Measurements from ENCODE around the gene P4HA1.
"Not testable (repeated sequence)": the region's sequence is repeated elsewhere in the genome, so short reads cannot be mapped to it uniquely, and the experiment has no call there.

P4HA1 gene

GRCh38 chr10:73096449-73097304, at the start of gene P4HA1:
TSS of gene P4HA1 (minus strand) at chr10:73096866. CDS start at chr10:73074883, 21,983 bp downstream.
- peak; percentile 87 for DNase-seq

GRCh38 chr10:73141603-73142002, 44.9 kb upstream of the P4HA1 start:
- DNase-seq: no peak

GRCh38 chr10:73139251-73139650, 42.6 kb upstream of the P4HA1 start:
- no peak for DNase-seq

GRCh38 chr10:73136627-73137026, 40.0 kb upstream of the P4HA1 start:
- DNase-seq: no peak

- no peak for DNase-seq
Observed at GRCh38 chr10:73134727-73135126, 38.1 kb upstream of the P4HA1 start.

GRCh38 chr10:73131913-73132686, 35.4 kb upstream of the P4HA1 start:
- peak; percentile 9 for DNase-seq

GRCh38 chr10:73131301-73131700, 34.6 kb upstream of the P4HA1 start:
- peak; percentile 88 for DNase-seq

GRCh38 chr10:73126343-73126742, 29.7 kb upstream of the P4HA1 start:
- no peak for DNase-seq

- DNase-seq: no peak
Observed at GRCh38 chr10:73119952-73120351, 23.3 kb upstream of the P4HA1 start.

- DNase-seq: no peak
Observed at GRCh38 chr10:73119457-73119856, 22.8 kb upstream of the P4HA1 start.

GRCh38 chr10:73117976-73118743, 21.5 kb upstream of the P4HA1 start:
- no peak for DNase-seq

GRCh38 chr10:73116017-73116416, 19.4 kb upstream of the P4HA1 start:
- no peak for DNase-seq

- no peak for DNase-seq
Observed at GRCh38 chr10:73113551-73113950, 16.9 kb upstream of the P4HA1 start.

GRCh38 chr10:73112032-73112431, 15.4 kb upstream of the P4HA1 start:
- not testable (repeated sequence) for DNase-seq

GRCh38 chr10:73110345-73110849, 13.7 kb upstream of the P4HA1 start, which contains the start of gene NUDT13:
TSS of gene NUDT13 (plus strand) at chr10:73110455. CDS start at chr10:73114366, 3,911 bp downstream.
- DNase-seq: peak; percentile 55

GRCh38 chr10:73109248-73109652, 12.6 kb upstream of the P4HA1 start:
- DNase-seq: not testable (repeated sequence)

GRCh38 chr10:73106301-73106700, 9.6 kb upstream of the P4HA1 start:
- no peak for DNase-seq

GRCh38 chr10:73099141-73099540, 2.5 kb upstream of the P4HA1 start:
- DNase-seq: no peak

- DNase-seq: no peak
Observed at GRCh38 chr10:73097305-73097670, 622 bp upstream of the P4HA1 start.

GRCh38 chr10:73096041-73096448, 621 bp downstream of the P4HA1 start:
- no peak for DNase-seq

- no peak for DNase-seq
Observed at GRCh38 chr10:73095481-73096021, 1.1 kb downstream of the P4HA1 start.

- DNase-seq: no peak
Observed at GRCh38 chr10:73094986-73095480, 1.6 kb downstream of the P4HA1 start.

Measured in NCI-H1436 treated with DMSO at 0.1 percent for 48 hours (cell line).